ENCODE measurements around the gene TMEM63C.

The TMEM63C gene

DNA sequence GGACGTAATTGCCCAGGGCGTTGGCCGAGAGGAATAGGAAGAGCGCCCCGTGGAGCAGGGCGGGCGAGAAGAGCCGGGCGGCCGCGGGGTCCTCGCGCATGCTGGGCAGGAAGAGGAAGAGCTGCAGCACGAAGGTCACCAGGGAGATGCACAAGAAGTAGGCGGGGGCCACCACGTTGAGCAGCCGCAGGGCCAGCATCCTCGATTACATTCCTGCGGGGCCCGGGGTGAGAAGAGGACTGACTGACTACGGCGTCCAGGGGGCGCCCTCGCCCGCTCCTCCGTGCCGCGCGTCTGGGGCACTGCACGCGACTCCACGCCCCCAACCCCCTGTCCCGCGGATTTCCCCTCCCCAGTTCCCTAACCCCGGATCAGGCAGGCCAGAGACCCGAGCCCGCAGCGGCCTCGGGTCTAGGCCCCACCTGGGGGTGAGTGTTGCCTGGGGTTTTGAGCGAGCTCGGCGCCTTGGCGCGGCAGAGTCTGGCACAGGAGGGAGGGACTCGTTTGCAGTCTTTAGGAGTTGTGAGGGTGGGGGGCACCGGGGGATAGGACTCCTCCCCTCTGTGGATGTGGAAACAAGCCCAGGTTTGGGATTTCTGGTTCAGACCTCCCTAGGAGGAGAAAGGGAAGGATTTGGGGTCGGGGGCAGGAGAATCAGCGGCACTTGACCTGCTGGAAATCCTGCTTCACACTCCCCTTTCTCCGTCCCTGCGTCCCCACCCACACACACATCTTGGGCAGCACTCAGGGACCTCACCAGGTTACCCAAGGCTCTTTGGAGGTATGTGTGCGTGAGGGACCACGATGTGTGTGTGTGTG, 41.8 kb upstream of the TMEM63C start (continued):
- no peak for TF ChIP-seq ZFP69B (tag by site-specific recombination; IDR thresholded peaks at IDR 0.05)
- TF ChIP-seq ZNF140 (tag by site-specific recombination; IDR thresholded peaks at IDR 0.05): no peak
- no peak for TF ChIP-seq SETDB1 (IDR thresholded peaks at IDR 0.05; ENCODE audit: insufficient read length, low read length)
- TF ChIP-seq MZF1 (tag by site-specific recombination; IDR thresholded peaks at IDR 0.05; ENCODE audit: borderline replicate concordance): no peak
- TF ChIP-seq ZNF132 (tag by site-specific recombination; IDR thresholded peaks at IDR 0.05; ENCODE audit: borderline replicate concordance): no peak
- no peak for TF ChIP-seq ZNF830 (tag by site-specific recombination; IDR thresholded peaks at IDR 0.05; ENCODE audit: low read depth)
- TF ChIP-seq, protein P1, sequence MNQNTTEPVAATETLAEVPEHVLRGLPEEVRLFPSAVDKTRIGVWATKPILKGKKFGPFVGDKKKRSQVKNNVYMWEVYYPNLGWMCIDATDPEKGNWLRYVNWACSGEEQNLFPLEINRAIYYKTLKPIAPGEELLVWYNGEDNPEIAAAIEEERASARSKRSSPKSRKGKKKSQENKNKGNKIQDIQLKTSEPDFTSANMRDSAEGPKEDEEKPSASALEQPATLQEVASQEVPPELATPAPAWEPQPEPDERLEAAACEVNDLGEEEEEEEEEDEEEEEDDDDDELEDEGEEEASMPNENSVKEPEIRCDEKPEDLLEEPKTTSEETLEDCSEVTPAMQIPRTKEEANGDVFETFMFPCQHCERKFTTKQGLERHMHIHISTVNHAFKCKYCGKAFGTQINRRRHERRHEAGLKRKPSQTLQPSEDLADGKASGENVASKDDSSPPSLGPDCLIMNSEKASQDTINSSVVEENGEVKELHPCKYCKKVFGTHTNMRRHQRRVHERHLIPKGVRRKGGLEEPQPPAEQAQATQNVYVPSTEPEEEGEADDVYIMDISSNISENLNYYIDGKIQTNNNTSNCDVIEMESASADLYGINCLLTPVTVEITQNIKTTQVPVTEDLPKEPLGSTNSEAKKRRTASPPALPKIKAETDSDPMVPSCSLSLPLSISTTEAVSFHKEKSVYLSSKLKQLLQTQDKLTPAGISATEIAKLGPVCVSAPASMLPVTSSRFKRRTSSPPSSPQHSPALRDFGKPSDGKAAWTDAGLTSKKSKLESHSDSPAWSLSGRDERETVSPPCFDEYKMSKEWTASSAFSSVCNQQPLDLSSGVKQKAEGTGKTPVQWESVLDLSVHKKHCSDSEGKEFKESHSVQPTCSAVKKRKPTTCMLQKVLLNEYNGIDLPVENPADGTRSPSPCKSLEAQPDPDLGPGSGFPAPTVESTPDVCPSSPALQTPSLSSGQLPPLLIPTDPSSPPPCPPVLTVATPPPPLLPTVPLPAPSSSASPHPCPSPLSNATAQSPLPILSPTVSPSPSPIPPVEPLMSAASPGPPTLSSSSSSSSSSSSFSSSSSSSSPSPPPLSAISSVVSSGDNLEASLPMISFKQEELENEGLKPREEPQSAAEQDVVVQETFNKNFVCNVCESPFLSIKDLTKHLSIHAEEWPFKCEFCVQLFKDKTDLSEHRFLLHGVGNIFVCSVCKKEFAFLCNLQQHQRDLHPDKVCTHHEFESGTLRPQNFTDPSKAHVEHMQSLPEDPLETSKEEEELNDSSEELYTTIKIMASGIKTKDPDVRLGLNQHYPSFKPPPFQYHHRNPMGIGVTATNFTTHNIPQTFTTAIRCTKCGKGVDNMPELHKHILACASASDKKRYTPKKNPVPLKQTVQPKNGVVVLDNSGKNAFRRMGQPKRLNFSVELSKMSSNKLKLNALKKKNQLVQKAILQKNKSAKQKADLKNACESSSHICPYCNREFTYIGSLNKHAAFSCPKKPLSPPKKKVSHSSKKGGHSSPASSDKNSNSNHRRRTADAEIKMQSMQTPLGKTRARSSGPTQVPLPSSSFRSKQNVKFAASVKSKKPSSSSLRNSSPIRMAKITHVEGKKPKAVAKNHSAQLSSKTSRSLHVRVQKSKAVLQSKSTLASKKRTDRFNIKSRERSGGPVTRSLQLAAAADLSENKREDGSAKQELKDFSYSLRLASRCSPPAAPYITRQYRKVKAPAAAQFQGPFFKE (tag by site-specific recombination; IDR thresholded peaks at IDR 0.05; ENCODE audit: borderline replicate concordance): no peak
- no peak for TF ChIP-seq PRDM1 (tag by site-specific recombination; IDR thresholded peaks at IDR 0.05)
- TF ChIP-seq ZSCAN16 (tag by site-specific recombination; IDR thresholded peaks at IDR 0.05): no peak
- TF ChIP-seq ZNF354C (tag by site-specific recombination; IDR thresholded peaks at IDR 0.05; ENCODE audit: borderline replicate concordance, low read depth): no peak
- TF ChIP-seq, protein P2, sequence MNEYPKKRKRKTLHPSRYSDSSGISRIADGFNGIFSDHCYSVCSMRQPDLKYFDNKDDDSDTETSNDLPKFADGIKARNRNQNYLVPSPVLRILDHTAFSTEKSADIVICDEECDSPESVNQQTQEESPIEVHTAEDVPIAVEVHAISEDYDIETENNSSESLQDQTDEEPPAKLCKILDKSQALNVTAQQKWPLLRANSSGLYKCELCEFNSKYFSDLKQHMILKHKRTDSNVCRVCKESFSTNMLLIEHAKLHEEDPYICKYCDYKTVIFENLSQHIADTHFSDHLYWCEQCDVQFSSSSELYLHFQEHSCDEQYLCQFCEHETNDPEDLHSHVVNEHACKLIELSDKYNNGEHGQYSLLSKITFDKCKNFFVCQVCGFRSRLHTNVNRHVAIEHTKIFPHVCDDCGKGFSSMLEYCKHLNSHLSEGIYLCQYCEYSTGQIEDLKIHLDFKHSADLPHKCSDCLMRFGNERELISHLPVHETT (tag by site-specific recombination; IDR thresholded peaks at IDR 0.05): no peak
- TF ChIP-seq ZNF677 (tag by site-specific recombination; IDR thresholded peaks at IDR 0.05): no peak
- TF ChIP-seq PATZ1 (tag by site-specific recombination; IDR thresholded peaks at IDR 0.05): peak; percentile 83
- no peak for TF ChIP-seq ZNF239 (tag by site-specific recombination; IDR thresholded peaks at IDR 0.05)
- peak; percentile 38 for TF ChIP-seq GLIS1 (tag by site-specific recombination; IDR thresholded peaks at IDR 0.05)
- no peak for TF ChIP-seq BCL11A (tag by site-specific recombination; IDR thresholded peaks at IDR 0.05; ENCODE audit: low read depth)
- no peak for TF ChIP-seq ZNF26 (tag by site-specific recombination; IDR thresholded peaks at IDR 0.05)
- TF ChIP-seq, protein P3, sequence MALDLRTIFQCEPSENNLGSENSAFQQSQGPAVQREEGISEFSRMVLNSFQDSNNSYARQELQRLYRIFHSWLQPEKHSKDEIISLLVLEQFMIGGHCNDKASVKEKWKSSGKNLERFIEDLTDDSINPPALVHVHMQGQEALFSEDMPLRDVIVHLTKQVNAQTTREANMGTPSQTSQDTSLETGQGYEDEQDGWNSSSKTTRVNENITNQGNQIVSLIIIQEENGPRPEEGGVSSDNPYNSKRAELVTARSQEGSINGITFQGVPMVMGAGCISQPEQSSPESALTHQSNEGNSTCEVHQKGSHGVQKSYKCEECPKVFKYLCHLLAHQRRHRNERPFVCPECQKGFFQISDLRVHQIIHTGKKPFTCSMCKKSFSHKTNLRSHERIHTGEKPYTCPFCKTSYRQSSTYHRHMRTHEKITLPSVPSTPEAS (tag by site-specific recombination; IDR thresholded peaks at IDR 0.05): no peak
- no peak for TF ChIP-seq ZNF843 (tag by site-specific recombination; IDR thresholded peaks at IDR 0.05)
- no peak for TF ChIP-seq ZNF544 (tag by site-specific recombination; IDR thresholded peaks at IDR 0.05)
- TF ChIP-seq ZEB2 (tag by site-specific recombination; IDR thresholded peaks at IDR 0.05): peak; percentile 23; the same call in 1 of the 2 replicates
- TF ChIP-seq ZNF157 (tag by site-specific recombination; IDR thresholded peaks at IDR 0.05): no peak
- TF ChIP-seq ZNF548 (tag by site-specific recombination; IDR thresholded peaks at IDR 0.05): no peak
- no peak for TF ChIP-seq ZNF645 (tag by site-specific recombination; IDR thresholded peaks at IDR 0.05)
- no peak for TF ChIP-seq ZBTB8A (tag by site-specific recombination; IDR thresholded peaks at IDR 0.05)
- TF ChIP-seq ZNF274 (IDR thresholded peaks at IDR 0.05; ENCODE audit: low read length): no peak
- no peak for TF ChIP-seq ZNF274 (tag by site-specific recombination; IDR thresholded peaks at IDR 0.05; ENCODE audit: borderline replicate concordance)
